HCEC 1CT (cell line): Measurements from ENCODE around the gene CIRBP.

ENCODE experiments used
- DNase-seq: peaks from one replicate; pipeline ENCODE4 v3.0.0-alpha.2; 2017

Gene CIRBP

DNA sequence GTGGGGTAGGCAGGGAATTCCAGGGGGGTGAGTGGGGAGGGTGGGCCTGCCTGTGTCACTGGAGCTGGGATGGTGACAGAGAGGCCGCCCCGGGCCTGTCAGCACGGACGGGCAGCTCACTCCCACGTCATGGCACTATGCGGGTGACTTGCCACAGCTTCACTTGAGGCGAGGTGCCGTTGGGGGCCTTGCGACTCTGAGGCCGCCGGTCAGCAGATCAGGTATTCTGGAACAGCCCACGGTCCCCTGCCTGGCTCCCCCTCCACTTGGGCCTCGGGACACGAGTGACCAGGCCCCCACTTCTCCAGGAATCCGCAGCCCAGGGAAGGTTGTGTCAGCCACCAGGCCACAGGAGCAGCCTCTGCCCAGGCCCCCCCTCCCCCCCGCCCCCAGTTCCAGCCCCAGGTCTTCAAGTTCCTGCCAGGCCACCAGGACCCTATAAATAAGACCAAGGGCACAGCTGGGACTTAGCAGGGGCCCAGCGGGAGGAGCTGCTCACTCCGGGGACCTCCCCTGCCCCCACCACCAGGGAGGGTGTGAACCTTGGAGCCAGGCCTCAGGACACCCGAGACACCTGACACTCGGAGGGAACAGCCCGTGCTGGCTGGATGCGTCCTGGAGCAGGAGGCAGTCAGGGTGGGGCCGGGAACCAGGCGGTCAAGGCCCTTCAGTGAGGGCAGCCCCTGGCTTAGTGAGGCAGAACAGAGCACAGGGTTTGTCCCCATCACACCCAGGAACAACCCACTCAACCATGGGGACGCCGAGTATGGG lies 23.5 kb upstream of the CIRBP start:
- DNase-seq, result no peak

- peak; percentile 0 for DNase-seq
Measured at GRCh38 chr19:1246265-1247087, 22.7 kb upstream of the CIRBP start.

GRCh38 chr19:1247748-1248138 lies 21.4 kb upstream of the CIRBP start:
- DNase-seq, result no peak

- peak; percentile 88 for DNase-seq
Measured at GRCh38 chr19:1248139-1248785, 20.9 kb upstream of the CIRBP start, which contains the start of gene MIDN. MIDN (plus strand) TSS chr19:1248583; CDS start chr19:1250297, 1,714 bp downstream.

- DNase-seq, result no peak
Measured at GRCh38 chr19:1248786-1249297, 20.3 kb upstream of the CIRBP start.

DNA sequence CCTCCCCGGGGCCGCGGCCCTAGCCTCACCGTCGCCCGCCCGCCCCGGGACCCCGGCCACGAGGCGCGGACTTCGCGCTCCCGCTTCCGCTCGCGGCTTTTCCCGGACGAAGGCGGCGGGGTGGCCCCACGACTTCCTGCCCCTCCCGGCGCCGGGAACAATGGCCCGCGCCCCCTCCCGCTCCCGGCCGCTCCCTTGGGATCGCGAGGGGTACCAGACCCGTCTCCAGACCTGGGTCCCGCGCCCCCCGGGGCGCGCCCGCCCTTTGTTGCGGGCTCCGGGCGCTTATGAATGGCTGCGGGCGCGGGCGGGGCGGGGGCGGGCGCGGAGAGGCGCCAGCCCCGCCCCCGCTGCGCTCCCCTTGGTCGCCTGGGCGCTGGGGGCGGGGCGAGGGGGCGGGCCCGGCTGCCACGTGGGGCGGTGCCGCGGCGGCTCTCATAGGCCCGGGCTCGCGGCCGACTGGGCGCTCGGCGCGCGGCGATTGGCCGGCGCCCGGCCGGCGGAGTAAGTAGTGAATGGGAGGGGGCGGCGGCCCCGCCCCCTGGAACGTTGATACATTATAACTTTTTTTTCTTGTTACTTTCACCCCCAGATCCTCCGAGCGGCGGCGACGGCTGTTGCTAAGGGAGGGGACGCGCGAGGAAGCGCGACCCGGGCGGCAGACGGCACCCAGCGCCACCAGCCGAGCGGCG lies 19.7 kb upstream of the CIRBP start:
- DNase-seq, result peak; percentile 94

DNA sequence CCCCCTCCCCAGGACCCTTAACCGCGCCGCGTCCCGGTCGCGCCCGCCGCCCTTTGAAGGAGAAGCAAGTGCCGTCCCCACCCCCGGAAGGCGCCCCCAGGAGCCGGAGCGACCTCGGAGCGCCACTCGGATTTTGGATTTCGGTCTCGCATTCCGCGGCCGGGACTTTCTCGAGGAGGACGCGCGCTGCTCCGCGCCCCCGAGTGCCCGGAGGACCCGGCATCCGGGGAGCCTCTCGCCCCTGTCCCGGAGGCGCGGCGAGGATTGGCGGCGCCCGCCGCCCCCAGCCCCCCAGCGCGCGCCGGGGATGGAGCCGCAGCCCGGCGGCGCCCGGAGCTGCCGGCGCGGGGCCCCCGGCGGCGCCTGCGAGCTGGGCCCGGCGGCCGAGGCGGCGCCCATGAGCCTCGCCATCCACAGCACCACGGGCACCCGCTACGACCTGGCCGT lies 19.1 kb upstream of the CIRBP start:
- DNase-seq, result no peak

GRCh38 chr19:1250437-1251260 lies 18.5 kb upstream of the CIRBP start:
- no peak for DNase-seq

GRCh38 chr19:1251330-1252220 lies 17.6 kb upstream of the CIRBP start:
- peak; percentile 67 for DNase-seq

DNA sequence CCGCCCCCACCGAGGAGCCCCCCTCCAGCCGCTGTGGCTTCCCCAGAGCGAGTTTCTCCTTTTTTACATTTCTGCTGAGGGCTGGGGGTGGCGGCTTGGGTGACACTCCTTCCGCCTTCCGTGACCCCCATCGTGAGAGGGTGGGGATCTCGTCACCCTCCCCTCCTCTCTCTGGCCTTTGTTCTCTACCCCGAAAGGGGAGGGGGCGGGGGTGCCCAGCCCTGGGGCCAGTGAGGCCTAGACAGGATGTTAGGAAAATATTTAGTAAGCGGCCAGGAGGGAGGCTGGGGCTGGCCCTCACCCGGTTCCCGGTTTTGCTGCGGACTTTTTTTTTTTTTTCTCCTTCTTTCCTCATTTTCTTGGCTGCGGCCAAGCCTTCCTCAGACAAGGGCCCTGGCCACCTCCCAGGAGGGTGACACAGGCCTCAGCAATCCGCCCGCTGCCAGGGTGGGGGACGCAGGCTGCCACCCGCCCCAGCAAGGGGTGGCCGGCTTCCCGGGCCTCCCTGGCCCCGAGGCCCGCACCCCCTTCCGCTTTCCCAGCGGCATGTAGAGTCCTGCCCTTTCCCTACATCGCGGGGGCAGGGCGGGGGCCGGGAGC lies 16.8 kb upstream of the CIRBP start:
- DNase-seq, result peak; percentile 93

GRCh38 chr19:1252821-1253513 lies 16.2 kb upstream of the CIRBP start:
- peak; percentile 97 for DNase-seq

- peak; percentile 74 for DNase-seq
Measured at GRCh38 chr19:1253514-1254080, 15.5 kb upstream of the CIRBP start.

- DNase-seq, result no peak
Measured at GRCh38 chr19:1254081-1254527, 15.0 kb upstream of the CIRBP start.

- DNase-seq, result no peak
Measured at GRCh38 chr19:1254530-1255185, 14.5 kb upstream of the CIRBP start.

- no peak for DNase-seq
Measured at GRCh38 chr19:1255186-1256161, 13.7 kb upstream of the CIRBP start.

DNA sequence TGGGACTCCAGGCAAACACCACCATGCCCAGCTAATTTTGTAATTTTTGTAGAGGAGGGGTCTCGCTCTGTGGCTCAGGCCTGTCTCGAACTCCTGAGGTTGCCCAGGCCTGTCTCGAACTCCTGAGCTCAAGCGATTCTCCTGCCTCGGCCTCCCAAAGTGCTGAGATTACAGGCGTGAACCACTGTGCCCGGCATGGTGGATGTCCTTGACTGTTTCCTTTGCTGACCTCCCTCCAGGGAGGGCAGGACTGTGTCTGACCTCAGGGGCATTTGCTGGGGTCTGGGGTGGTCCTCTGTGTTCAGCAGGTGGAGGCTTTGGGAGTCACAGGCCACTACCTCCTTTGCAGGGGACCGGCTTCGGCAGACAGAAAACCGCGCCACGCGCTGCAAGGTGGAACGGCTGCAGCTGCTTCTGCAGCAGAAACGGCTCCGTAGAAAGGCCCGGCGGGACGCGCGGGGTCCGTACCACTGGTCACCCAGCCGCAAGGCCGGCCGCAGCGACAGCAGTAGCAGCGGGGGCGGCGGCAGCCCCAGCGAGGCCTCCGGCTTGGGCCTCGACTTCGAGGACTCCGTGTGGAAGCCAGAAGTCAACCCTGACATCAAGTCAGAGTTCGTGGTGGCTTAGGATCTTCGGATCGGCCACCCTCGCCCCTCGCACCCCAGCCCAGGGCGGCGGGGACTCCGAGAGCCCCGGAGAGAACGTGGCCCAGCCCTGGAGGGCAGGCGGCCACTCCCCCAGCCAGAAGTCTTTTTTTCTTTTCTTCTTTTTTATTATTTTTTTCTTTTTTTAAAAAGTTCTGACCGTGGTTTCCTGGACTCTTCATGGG lies 12.3 kb upstream of the CIRBP start:
- no peak for DNase-seq
